NT2/D1 (cell line): ENCODE measurements around the gene PRR9.

Experiments used
- SUZ12 ChIP-seq: IDR thresholded peaks from 2 replicates; pipeline ENCODE4 v1.6.1; 2011; ENCODE audit not compliant: insufficient read length, insufficient read depth; ENCODE audit errors: extremely low read depth
- YY1 ChIP-seq: IDR thresholded peaks from 2 replicates; pipeline ENCODE4 v1.6.1; 2011; ENCODE audit not compliant: insufficient read length, insufficient read depth
- ZNF274 ChIP-seq: IDR thresholded peaks from 2 replicates; pipeline ENCODE4 v1.6.1; 2011; ENCODE audit warnings: mild to moderate bottlenecking, low read depth, low read length

DNA sequence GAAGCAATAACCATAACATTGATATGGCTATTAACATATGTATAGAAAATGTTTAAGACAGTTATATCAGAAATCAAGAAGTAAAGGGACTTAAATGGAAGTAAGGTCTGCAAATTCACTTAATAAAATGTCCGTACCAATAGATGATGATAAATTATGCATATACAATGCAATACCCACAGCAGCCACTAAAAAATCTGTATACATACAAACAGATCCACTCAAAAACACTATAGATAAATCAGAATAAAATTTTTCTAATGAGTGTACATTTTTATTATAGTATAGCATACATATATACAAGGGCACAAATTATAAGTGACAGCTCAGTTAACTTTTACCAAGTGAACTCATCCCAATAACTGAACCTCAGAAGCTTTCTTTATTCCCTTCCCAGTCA, 48.1 kb downstream of the PRR9 start:
- TF ChIP-seq YY1 (no peak), SUZ12 (no peak), ZNF274 (no peak)
